Kidney epithelial cell (primary cell): ENCODE measurements around the gene ZFHX3. TPM values are rescaled to one million over a fixed set of nuclear protein-coding genes. Genes with fewer than 3 reads are reported as not detected.

Source experiments
- DNase-seq: peaks from one replicate; pipeline ENCODE4 v3.0.0-alpha.2; 2010; ENCODE audit warnings: low read depth
- H3K27me3 ChIP-seq: 2 replicates; pipeline ENCODE4 v1.6.0; 2011; ENCODE audit warnings: low read length; ENCODE audit not compliant: control insufficient read depth, insufficient read depth
- H3K36me3 ChIP-seq: 2 replicates; pipeline ENCODE4 v1.5.1; 2011; ENCODE audit warnings: low read length; ENCODE audit not compliant: control insufficient read depth, insufficient read depth
- H3K4me3 ChIP-seq: 2 replicates; pipeline ENCODE4 v1.5.1; 2011; ENCODE audit warnings: low read depth, mild to moderate bottlenecking, control low read depth, low read length
- CTCF ChIP-seq: IDR thresholded peaks from 2 replicates; pipeline ENCODE4 v1.5.1; 2011; ENCODE audit warnings: mild to moderate bottlenecking, moderate library complexity, low read length, control low read depth, inconsistent platforms; ENCODE audit not compliant: insufficient read depth, poor library complexity, severe bottlenecking
- total RNA-seq: library from RNA; depleted of rRNA; stranded (reverse); fragments of >200 nt; gene quantifications from 2 replicates; pipeline ENCODE4 v1.2.3, GENCODE V29; 2015

ZFHX3 gene
- total RNA-seq, 1 donor from 2014 or later, result 19.9 TPM

GRCh38 chr16:72852421-72852820 is 195.5 kb downstream of the ZFHX3 start:
- H3K27me3 ChIP-seq, result no peaks in the 10 kb centered on the region
- no peaks in the 10 kb centered on the region for H3K36me3 ChIP-seq
- H3K4me3 ChIP-seq, result no peak overlapping the region
- DNase-seq, result no peak
- TF ChIP-seq CTCF, result no peak

DNA sequence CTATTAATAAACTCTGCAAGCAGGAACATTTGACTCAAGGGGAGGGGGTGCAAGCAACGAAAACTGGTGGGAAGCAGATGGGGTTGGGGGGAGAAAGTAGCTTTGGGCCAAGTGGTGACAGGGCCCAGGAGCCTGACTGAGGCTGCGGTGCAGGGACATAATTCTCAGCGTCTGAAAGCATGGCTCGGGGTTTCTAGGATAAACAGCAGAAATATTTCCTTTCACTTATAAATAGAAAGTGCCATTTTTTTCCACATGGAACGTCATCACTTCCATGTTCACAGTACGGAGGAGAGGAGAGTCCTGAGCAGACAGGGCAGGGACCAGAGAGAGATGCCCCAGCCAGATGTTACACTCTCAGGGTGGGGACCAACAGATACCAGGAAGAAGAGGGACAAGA is 197.1 kb downstream of the ZFHX3 start:
- H3K4me3 ChIP-seq, result no peak overlapping the region
- no peak for TF ChIP-seq CTCF
- no peaks in the 10 kb centered on the region for H3K36me3 ChIP-seq
- no peaks in the 10 kb centered on the region for H3K27me3 ChIP-seq
- no peak for DNase-seq

DNA sequence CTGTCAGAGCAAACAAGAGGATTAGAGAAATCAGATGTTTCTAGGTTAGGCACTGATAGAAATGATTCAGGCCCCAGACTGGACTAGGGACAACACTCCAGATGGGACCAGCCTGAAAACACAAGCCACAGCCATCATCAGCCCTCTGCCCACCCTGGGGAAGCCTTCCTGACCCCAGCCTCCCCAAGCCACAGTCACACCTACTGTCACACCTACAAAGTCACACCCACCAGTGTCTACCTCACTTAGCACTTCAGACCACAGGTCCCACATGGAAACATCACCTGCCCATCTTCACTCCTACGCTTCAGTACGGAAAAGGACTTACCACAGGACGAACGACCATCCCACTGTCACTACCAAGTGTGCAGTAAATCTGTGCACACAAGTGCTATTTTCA is 197.9 kb downstream of the ZFHX3 start:
- no peaks in the 10 kb centered on the region for H3K36me3 ChIP-seq
- H3K4me3 ChIP-seq, result no peak overlapping the region
- DNase-seq, result no peak
- H3K27me3 ChIP-seq, result no peaks in the 10 kb centered on the region
- TF ChIP-seq CTCF, result no peak

DNA sequence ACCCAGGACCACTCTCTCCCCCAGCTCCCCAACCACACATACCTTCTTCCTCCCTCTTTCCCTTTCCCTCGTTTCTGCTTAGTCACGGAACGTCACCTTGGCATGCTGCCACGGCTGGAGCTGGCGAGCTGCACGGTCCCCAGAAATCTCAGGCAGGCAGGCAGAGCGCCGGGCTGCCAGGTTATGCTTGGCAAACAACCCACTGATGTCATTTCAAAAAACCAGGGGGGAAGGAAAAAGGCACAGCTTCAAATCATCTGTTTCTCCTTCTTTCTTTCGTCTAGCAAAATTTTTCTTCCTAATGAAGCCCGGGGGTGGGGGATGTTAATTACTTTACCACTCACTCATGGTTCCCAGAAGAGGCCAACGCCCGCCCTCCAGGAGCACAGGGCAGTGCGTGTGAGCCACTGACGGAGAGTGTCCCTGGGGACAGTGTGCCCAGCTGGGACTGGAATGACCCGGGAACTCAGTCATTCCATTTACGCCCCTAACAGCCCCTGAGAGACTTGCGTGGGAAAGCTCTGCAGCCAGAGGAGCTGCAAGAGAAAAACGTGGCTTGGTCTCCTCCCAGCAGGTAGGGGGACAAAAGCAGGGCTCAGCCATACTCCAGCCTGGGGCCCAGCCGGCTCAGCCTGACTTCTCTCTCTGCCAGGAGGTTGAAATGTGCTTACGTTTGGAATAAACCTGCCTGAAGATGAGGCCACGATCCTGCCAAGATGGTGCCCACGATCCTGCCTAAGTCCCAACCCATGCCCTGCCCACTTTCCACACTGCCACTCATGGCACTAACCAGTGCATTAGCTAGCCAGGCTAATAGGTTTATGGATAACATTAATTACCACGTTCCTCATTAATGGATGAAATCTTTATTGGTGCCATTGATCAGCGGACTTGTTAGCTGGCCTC is 198.9 kb downstream of the ZFHX3 start:
- Histone ChIP-seq H3K36me3 (no peaks in the 10 kb centered on the region), H3K4me3 (no peak overlapping the region), H3K27me3 (no peaks in the 10 kb centered on the region)
- peak; percentile 67 for DNase-seq
- no peak for TF ChIP-seq CTCF

DNA sequence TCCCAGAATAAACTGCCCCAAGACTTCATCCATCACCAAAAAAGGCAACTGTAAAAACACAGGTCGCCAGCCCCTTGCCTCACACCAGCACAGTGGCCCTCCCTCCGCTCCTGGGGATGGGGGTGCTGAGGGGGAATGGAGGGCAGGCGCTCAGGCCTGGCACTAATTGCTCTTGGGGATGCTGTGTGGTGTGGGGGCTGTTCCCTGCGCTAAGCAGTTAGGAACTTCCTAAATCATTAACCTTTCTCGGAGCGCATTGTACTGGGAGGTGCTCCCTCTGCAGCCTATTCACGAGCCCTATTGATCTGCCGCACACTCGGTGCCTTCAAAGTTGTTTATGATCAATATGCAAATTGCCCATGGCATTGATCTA is 199.9 kb downstream of the ZFHX3 start:
- Histone ChIP-seq H3K27me3 (no peaks in the 10 kb centered on the region), H3K4me3 (no peak overlapping the region), H3K36me3 (no peaks in the 10 kb centered on the region)
- no peak for DNase-seq
- TF ChIP-seq CTCF, result peak; percentile 1
